Keratinocyte (primary cell): ENCODE data around the gene ZNF282. TPM values are rescaled to one million over a fixed set of nuclear protein-coding genes. Genes with fewer than 3 reads are reported as not detected.

ENCODE experiments used
- DNase-seq: peaks from one replicate; pipeline ENCODE4 v3.0.0-alpha.2; 2011; ENCODE audit warnings: low read depth, missing footprints, low spot score
- FAIRE-seq: peaks from 2 replicates; lab custom pipeline; 2011; peaks lifted over from hg19 to GRCh38; lab: Jason Lieb, UNC
- H2AFZ ChIP-seq: 2 replicates; pipeline ENCODE4 v1.6.0; 2012; ENCODE audit warnings: low read length, control low read depth, inconsistent platforms; ENCODE audit not compliant: control insufficient read depth
- H3K27ac ChIP-seq: 2 replicates; pipeline ENCODE4 v1.5.1; 2011; ENCODE audit warnings: low read length; ENCODE audit not compliant: control insufficient read depth, insufficient read depth
- H3K27me3 ChIP-seq: 3 replicates; pipeline ENCODE4 v1.6.0; 2011; ENCODE audit warnings: low read length; ENCODE audit not compliant: control insufficient read depth, insufficient read depth; ENCODE audit errors: extremely low read depth
- H3K36me3 ChIP-seq, 2 experiments: 2 replicates in 1 of 2; 3 replicates in 1 of 2; pipeline ENCODE4 v1.5.1; 2011; ENCODE audit warnings: low read length in 2 of 2, mild to moderate bottlenecking in 1 of 2; ENCODE audit not compliant: control insufficient read depth in 2 of 2, insufficient read depth in 2 of 2; ENCODE audit errors: extremely low read depth in 1 of 2
- H3K4me1 ChIP-seq: 3 replicates; pipeline ENCODE4 v1.5.1; 2011; ENCODE audit warnings: low read length; ENCODE audit not compliant: control insufficient read depth, insufficient read depth; ENCODE audit errors: extremely low read depth
- H3K4me2 ChIP-seq: 3 replicates; pipeline ENCODE4 v1.6.0; 2011; ENCODE audit warnings: low read depth, low read length; ENCODE audit not compliant: control insufficient read depth, insufficient read depth; ENCODE audit errors: extremely low read depth
- H3K4me3 ChIP-seq, 3 experiments: fragments of 200-600 bp in 1 of 3; sonication (generic) in 1 of 3; 2 replicates in 2 of 3; 3 replicates in 1 of 3; pipeline ENCODE4 v1.5.1; 2011 to 2016; ENCODE audit warnings: low read length in 3 of 3, mild to moderate bottlenecking in 3 of 3, control low read depth in 2 of 3, inconsistent platforms in 1 of 3, low read depth in 1 of 3, mixed read lengths in 1 of 3, mixed run types in 1 of 3, moderate library complexity in 1 of 3; ENCODE audit not compliant: control insufficient read depth in 2 of 3, insufficient read depth in 2 of 3; ENCODE audit errors: extremely low read depth in 1 of 3
- H3K79me2 ChIP-seq: 2 replicates; pipeline ENCODE4 v1.6.0; 2012; ENCODE audit warnings: low read length; ENCODE audit not compliant: control insufficient read depth, insufficient read depth
- H3K9ac ChIP-seq: 3 replicates; pipeline ENCODE4 v1.6.0; 2011; ENCODE audit warnings: low read length; ENCODE audit not compliant: control insufficient read depth, insufficient read depth; ENCODE audit errors: extremely low read depth
- H3K9me1 ChIP-seq: 3 replicates; pipeline ENCODE4 v1.6.0; 2011; ENCODE audit warnings: low read length; ENCODE audit not compliant: control insufficient read depth, insufficient read depth; ENCODE audit errors: extremely low read depth
- H3K9me3 ChIP-seq: 2 replicates; pipeline ENCODE4 v1.5.1; 2012; ENCODE audit warnings: low read depth, low read length; ENCODE audit not compliant: control insufficient read depth
- H4K20me1 ChIP-seq: 3 replicates; pipeline ENCODE4 v1.6.0; 2011; ENCODE audit warnings: low read length; ENCODE audit not compliant: control insufficient read depth, insufficient read depth; ENCODE audit errors: extremely low read depth
- EZH2 ChIP-seq: IDR thresholded peaks from one replicate; pipeline ENCODE4 v1.6.1; 2012; ENCODE audit warnings: inconsistent platforms, mild to moderate bottlenecking, low read length, moderate library complexity
- dilution Hi-C: fragments of 300-500 bp; cut with MboI; formaldehyde crosslinking; loops from one replicate; pipeline ENCODE4 v1.7.0; 2020; ENCODE audit warnings: low sequenced_read_pairs; ENCODE audit not compliant: extremely low pct_ligation_motif_present
- polyA plus RNA-seq, 5 experiments: library from polyadenylated mRNA; depleted of rRNA in 3 of 5; stranded (reverse) in 3 of 5; stranded (forward) in 1 of 5; unstranded in 1 of 5; fragments of >200 nt; gene quantifications; 1 replicate in 1 of 5; 2 replicates in 3 of 5; 3 replicates in 1 of 5; pipeline versions ENCODE4 v1.2.1 to v1.2.3, GENCODE V29; 2011 to 2012; ENCODE audit warnings: missing spikeins in 2 of 5, low read depth in 1 of 5, low replicate concordance in 1 of 5
- TF ChIP-seq, protein P1 (sequence below), 3 experiments: IDR thresholded peaks in 1 of 3; conservative IDR thresholded peaks in 1 of 3; optimal IDR thresholded peaks in 1 of 3; 2 replicates in 2 of 3; 3 replicates in 1 of 3; pipeline versions ENCODE3 to v1.5.1; 2011; ENCODE audit warnings: low read length in 3 of 3, mild to moderate bottlenecking in 3 of 3, moderate library complexity in 2 of 3, control low read depth in 1 of 3, inconsistent platforms in 1 of 3; ENCODE audit not compliant: insufficient read depth in 2 of 3; ENCODE audit errors: extremely low read depth in 1 of 3

ZNF282 gene
- polyA plus RNA-seq, 1 donor (not counting 4 experiments of a cell fraction or from before 2014, with no cell fraction given), result 13.1 TPM

DNA sequence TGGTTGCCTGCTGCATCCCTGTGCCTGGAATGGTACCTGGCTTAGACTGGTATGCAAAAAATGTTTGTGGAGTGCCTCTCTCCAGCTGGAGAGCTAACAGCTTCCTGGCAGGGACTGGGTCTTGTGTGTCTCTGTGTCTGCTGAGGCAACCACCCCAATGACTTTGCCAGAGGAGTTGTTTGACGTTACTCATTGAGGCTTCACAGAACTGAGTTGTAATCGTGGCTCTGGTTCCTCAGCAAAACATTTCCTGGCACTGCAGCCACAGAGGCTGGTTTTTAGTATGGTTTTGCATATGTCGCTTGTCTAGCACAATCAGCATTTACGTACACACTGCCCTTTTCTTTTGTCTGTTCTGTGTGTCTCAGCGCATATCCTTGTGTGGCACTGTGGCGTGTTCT, 7.5 kb downstream of the ZNF282 start:
- Histone ChIP-seq H3K4me1 (peaks cover 21% of the 10 kb centered on the region), H3K4me3 (no peak overlapping the region), H3K9me3 (no peaks in the 10 kb centered on the region), H2AFZ (no peak overlapping the region), H3K79me2 (peaks cover 69% of the 10 kb centered on the region), H3K4me2 (no peak overlapping the region), H4K20me1 (peaks cover 8% of the 10 kb centered on the region), H3K36me3 (peaks cover 48 to 76% of the 10 kb centered on the region in 2 experiments), H3K9ac (no peak overlapping the region), H3K27ac (no peak overlapping the region), H3K27me3 (no peaks in the 10 kb centered on the region), H3K9me1 (no peaks in the 10 kb centered on the region)
- TF ChIP-seq EZH2, result no peak
- TF ChIP-seq, protein P1, sequence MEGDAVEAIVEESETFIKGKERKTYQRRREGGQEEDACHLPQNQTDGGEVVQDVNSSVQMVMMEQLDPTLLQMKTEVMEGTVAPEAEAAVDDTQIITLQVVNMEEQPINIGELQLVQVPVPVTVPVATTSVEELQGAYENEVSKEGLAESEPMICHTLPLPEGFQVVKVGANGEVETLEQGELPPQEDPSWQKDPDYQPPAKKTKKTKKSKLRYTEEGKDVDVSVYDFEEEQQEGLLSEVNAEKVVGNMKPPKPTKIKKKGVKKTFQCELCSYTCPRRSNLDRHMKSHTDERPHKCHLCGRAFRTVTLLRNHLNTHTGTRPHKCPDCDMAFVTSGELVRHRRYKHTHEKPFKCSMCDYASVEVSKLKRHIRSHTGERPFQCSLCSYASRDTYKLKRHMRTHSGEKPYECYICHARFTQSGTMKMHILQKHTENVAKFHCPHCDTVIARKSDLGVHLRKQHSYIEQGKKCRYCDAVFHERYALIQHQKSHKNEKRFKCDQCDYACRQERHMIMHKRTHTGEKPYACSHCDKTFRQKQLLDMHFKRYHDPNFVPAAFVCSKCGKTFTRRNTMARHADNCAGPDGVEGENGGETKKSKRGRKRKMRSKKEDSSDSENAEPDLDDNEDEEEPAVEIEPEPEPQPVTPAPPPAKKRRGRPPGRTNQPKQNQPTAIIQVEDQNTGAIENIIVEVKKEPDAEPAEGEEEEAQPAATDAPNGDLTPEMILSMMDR (optimal IDR thresholded peaks at IDR 0.05 in 1 of 3, IDR thresholded peaks at IDR 0.05 in 1 of 3, conservative IDR thresholded peaks at IDR 0.05 in 1 of 3; ENCODE audit: extremely low read depth in 1 of 3, insufficient read depth in 2 of 3, low read length in 3 of 3), result no peak
- DNase-seq (no peak), FAIRE-seq (no peak)
- dilution Hi-C loops, result no loop called here

DNA sequence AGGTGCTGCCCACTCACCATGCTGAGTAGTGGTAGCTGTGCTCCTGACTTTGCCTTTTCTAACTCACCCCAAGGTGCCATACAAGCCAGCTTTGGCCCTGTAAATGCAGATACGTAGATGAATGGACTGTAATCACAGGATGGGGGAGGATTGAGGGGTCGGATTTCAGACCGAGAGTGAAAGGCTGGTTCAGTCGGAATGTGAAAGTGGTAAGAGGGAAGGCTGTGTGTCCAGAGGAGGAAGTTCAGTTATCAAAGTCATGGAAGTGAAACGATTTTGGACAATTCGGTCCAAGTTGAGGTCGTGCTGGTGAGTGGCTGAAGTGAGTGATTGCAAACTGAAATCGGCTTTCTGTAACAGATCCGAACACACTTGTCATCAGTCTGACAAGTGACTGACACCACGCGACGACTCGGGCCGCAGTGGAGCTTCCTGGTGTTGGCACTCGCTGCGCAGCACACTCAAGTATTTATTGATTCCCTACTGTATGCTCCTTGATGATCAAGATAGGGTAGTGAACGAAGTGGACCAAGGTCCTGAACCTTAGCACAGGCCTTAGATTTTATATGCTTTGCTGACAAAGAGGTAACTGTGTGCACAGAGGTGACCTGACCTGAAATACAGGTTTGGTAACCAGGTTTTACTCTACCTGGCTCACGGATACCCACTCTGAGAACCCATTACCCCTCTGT, 10.5 kb downstream of the ZNF282 start:
- H3K9ac ChIP-seq, result no peak overlapping the region
- no peak overlapping the region for H2AFZ ChIP-seq
- DNase-seq, result no peak
- FAIRE-seq, result no peak
- H4K20me1 ChIP-seq, result peaks cover 11% of the 10 kb centered on the region
- H3K27me3 ChIP-seq, result no peaks in the 10 kb centered on the region
- no peak overlapping the region for H3K4me2 ChIP-seq
- peaks cover 4% of the 10 kb centered on the region for H3K4me1 ChIP-seq
- H3K9me1 ChIP-seq, result peaks cover 3% of the 10 kb centered on the region
- TF ChIP-seq, protein P1 (optimal IDR thresholded peaks at IDR 0.05 in 1 of 3, IDR thresholded peaks at IDR 0.05 in 1 of 3, conservative IDR thresholded peaks at IDR 0.05 in 1 of 3; ENCODE audit: extremely low read depth in 1 of 3, insufficient read depth in 2 of 3, low read length in 3 of 3), result no peak
- TF ChIP-seq EZH2, result no peak
- no peak overlapping the region for H3K4me3 ChIP-seq
- dilution Hi-C loops, result no loop called here
- peaks cover 43 to 77% of the 10 kb centered on the region in 2 experiments for H3K36me3 ChIP-seq
- H3K79me2 ChIP-seq, result peaks cover 48% of the 10 kb centered on the region
- H3K9me3 ChIP-seq, result no peaks in the 10 kb centered on the region
- no peak overlapping the region for H3K27ac ChIP-seq
